ENCODE results near the gene IPPK. TPM values are rescaled to one million over a fixed set of nuclear protein-coding genes. Genes with fewer than 3 reads are reported as not detected.

Gene IPPK
- total and polyA plus RNA-seq, 2 of the 4 experiments (the other 2 are of a cell fraction) = 25.1 to 26.8 TPM

- Histone ChIP-seq H3K27me3 (ENCODE audit: control insufficient read depth, insufficient read depth, low read length) (no peaks in the 10 kb centered on the region), H2AK9ac (replicated peaks; ENCODE audit: low read depth, low read length, poor library complexity) (no peak overlapping the region), H2BK20ac (ENCODE audit: low read depth, low read length) (no peak overlapping the region), H2BK120ac (ENCODE audit: low read depth, low read length) (no peak overlapping the region), H3K79me1 (ENCODE audit: low read depth in 1 of 2, low read length in 2 of 2) (peaks cover 0 to 3% of the 10 kb centered on the region in 2 experiments; a peak in 1 of 4 replicates), H2BK15ac (ENCODE audit: low read depth, low read length) (no peak overlapping the region), H3K36me3 (ENCODE audit: control insufficient read depth, insufficient read depth, low read length) (peaks cover 35% of the 10 kb centered on the region), H3K9me1 (ENCODE audit: insufficient read depth, low read length) (peaks cover 32% of the 10 kb centered on the region), H2AK5ac (ENCODE audit: low read depth, low read length) (no peak overlapping the region), H3K9me3 (ENCODE audit: control insufficient read depth, insufficient read depth, low read length) (no peaks in the 10 kb centered on the region), H4K5ac (ENCODE audit: low read depth, low read length) (no peak overlapping the region), H3K4me2 (ENCODE audit: low read depth, low read length) (no peak overlapping the region), H4K91ac (ENCODE audit: insufficient read depth, low read depth, low read length) (no peak overlapping the region), H3K4me1 (ENCODE audit: control insufficient read depth, insufficient read depth, low read length) (peaks cover 12% of the 10 kb centered on the region; the same call in 1 of the 2 replicates), H3K23ac (ENCODE audit: low read depth, low read length) (no peak overlapping the region), H2BK5ac (ENCODE audit: low read depth, low read length, poor library complexity, severe bottlenecking) (no peak overlapping the region), H3K27ac (ENCODE audit: insufficient read depth, low read length) (no peak overlapping the region), H3K4me3 (ENCODE audit: insufficient read depth, low read depth, low read length) (no peak overlapping the region), H4K20me1 (ENCODE audit: insufficient read depth, low read length) (no peaks in the 10 kb centered on the region), H4K8ac (ENCODE audit: low read depth in 2 of 2, low read length in 2 of 2) (no peak overlapping the region), H3K18ac (ENCODE audit: low read depth, low read length) (no peak overlapping the region), H3K56ac (ENCODE audit: extremely low read depth, insufficient read depth, low read length) (no peak overlapping the region), H3K9ac (ENCODE audit: low read depth, low read length) (no peak overlapping the region), H3K14ac (replicated peaks; ENCODE audit: low read depth, low read length) (no peak overlapping the region), H3K4ac (ENCODE audit: low read depth, low read length) (no peak overlapping the region), H2AFZ (replicated peaks; ENCODE audit: low read length, poor library complexity) (no peak overlapping the region)
- in situ Hi-C loops (cut with MboI; ENCODE audit: low sequenced_read_pairs) (no loop called here), intact Hi-C loops (cut with micrococcal nuclease) (no loop called here), dilution Hi-C loops (cut with HindIII; ENCODE audit: low sequenced_read_pairs, unreplicated experiment) (no loop called here)
- ATAC-seq (ENCODE audit: low read depth) (no peak), DNase-seq (no peak)
- ChIA-PET POLR2A (ENCODE audit: unreplicated experiment) (no interaction called here), CTCF (interaction anchor here (1.0 kb wide), 1 partner anchor 12 kb away, joined by 3 read pairs; no protein-coding TSS in a partner anchor)
- TF ChIP-seq SMC3 (IDR thresholded peaks at IDR 0.05; ENCODE audit: low read depth, low read length) (no peak), MAZ (IDR thresholded peaks at IDR 0.05; ENCODE audit: borderline replicate concordance, low read depth, low read length) (no peak), USF2 (IDR thresholded peaks at IDR 0.05; ENCODE audit: low read depth, low read length) (no peak), ELK1 (IDR thresholded peaks at IDR 0.05; ENCODE audit: borderline replicate concordance, low read depth, low read length) (no peak), BHLHE40 (IDR thresholded peaks at IDR 0.05; ENCODE audit: low read depth, low read length) (no peak), FOS (IDR thresholded peaks at IDR 0.05; ENCODE audit: low read depth, low read length) (no peak), RFX5 (IDR thresholded peaks at IDR 0.05; ENCODE audit: low read depth, low read length) (no peak), CHD1 (IDR thresholded peaks at IDR 0.05; ENCODE audit: low read depth, low read length) (no peak)
- WGBS, 2 experiments (ENCODE audit: extremely low coverage in 2 of 2, insufficient read length in 1 of 2) = 100% methylated on average over 10 of the region's 23 CpGs; no CpG with 5 or more reads in 1 of the 2 experiments
- no TSS peak for BruUV-seq (replicated peaks)
These were observed 56.4 kb downstream of the IPPK start for GRCh38 chr9:92613268-92614122.
